GM18873 (cell line): ENCODE measurements around the gene EIF4ENIF1.
"Not testable (repeated sequence)": the region's sequence is repeated elsewhere in the genome, so short reads cannot be mapped to it uniquely, and the experiment has no call there.

Experiments
- ATAC-seq: cut with Tn5 transposase; IDR thresholded peaks from one replicate; pipeline ENCODE4 v1.9.1; 2021; ENCODE audit warnings: mild to moderate bottlenecking, moderate library complexity, moderate number of reproducible peaks; ENCODE audit not compliant: unreplicated experiment, low FRiP score

Gene EIF4ENIF1

GRCh38 chr22:31489632-31490495, at the start of gene EIF4ENIF1:
TSS of gene EIF4ENIF1 (minus strand) at chr22:31489842. CDS start at chr22:31488718, 1,124 bp downstream.
- ATAC-seq, result no peak

DNA sequence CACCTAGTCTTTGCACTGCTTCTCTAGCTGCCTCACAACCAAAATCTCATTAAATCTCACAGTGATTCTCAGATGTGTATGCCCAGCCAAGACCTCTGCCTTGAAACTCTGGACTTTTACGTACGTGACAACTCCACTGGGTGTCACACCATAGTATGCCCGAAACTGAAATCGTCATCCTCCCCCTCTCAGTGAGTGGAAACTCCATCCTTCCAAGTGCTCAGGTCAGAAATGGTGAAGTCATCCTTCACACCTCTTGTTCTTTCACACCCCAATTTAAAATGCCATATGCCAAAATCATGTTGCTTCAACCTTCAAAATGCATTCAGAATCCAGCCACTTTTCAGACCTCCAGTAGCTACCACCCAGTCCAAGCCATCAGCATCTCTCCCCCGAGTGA, 49.2 kb upstream of the EIF4ENIF1 start:
- ATAC-seq, result no peak

- ATAC-seq, result no peak
Observed at GRCh38 chr22:31537019-31537535, 47.4 kb upstream of the EIF4ENIF1 start.

DNA sequence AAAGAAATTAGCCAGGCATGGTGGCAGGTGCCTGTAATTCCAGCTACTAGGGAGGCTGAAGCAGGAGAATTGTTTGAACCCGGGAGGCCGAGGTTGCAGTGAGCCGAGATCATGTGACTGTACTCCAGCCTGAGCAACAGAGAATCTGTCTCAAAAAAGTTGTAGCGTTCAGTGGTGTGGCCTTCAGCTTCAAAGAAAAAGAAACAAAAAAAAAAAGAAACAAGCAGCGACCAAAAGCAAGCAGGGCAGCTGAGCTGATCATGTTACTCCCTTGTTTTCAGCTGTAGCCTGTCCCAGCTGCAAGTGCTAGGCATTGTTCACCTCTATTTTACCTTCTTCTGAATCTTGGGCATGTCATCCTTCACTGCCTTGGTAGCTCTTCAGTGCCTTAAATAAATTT, 43.7 kb upstream of the EIF4ENIF1 start:
- no peak for ATAC-seq

DNA sequence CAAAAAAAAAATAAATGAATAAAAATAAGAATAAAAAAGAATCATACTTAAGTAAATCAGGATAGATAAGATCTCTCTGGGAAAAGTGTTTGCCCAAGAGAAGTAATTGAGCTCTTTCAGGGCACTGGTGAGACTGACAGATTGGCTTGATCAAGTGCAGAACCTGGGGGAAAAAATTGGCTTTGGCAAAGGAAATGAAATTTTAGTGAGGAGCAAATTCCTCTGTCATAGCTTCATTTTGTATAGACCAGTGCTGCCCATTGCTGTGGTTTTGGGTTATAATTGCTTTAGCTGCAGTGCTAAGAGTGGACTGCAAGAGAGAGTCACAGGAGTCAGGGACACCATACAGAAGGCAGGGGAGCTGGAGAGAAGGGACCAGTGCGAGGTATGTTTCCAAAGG, 42.4 kb upstream of the EIF4ENIF1 start:
- ATAC-seq, result no peak

DNA sequence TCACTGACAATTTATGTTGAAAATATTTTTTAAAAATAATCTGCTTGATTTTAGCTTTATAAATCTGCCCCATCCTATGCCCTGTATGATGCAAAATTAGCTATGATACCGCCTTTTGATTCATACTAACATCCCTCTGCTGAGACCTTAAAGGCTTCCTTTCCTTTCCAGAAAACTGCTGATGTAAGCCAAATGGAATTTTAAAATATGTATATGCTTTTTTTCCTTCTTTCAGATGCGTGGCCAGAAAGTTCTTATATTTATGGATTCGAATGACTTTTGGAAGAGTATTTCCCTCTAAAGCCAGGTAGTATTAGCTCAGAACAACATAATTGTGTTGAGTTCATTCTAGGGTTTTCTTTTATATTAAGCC, 41.2 kb upstream of the EIF4ENIF1 start:
- no peak for ATAC-seq

DNA sequence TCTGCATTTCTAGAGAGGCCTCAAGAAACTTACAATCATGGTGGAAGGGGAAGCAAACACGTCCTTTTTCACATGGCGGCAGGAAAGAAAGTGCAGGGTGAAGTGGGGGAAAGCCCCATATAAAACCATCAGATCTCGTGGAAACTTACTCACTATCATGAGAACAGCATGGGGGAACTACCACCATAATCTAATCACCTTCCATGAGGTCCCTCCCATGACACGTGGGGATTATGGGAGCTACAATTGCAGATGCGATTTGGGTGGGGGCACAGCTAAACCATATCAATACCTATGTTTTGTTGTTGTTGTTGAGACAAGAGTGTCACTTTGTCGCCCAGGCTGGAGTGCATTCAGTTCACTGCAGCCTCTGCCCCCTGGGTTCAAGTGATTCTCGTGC, 36.6 kb upstream of the EIF4ENIF1 start:
- no peak for ATAC-seq

DNA sequence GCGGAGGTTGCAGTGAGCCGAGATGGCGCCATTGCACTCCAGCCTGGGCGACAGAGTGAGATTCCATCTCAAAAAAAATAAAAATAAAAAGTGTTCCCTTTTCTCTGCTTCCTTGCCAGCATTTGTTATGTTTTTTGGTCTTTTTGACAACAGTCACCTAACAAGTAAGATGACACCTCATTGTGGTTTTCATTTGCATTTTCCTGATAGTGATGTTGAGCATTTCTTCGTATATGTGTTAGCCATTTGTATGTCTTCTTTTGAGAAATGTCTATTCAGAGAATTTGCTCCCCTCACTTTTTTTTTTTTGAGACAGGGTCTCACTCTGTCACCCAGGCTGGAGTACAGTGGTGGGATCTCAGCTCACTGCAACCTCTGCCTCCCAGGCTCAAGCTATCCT, 34.5 kb upstream of the EIF4ENIF1 start:
- ATAC-seq, result not testable (repeated sequence)

DNA sequence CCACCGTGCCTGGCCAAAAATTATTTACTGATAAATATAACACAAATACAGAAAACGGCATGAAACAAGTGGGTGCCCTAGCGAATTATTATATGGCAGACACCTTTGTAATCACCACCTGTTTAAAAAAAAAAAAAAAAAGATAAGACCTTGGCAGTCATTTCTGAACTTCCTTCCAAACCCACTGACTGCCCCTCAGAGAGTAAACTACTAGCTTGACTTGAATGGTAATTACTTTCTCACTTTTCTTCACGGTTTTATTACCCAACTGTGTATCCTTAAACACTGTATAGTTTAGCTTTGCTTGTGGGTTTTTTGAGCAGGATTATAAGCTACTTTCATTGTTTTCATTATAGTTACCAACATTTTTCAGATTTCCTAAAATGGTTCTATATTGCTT, 30.4 kb upstream of the EIF4ENIF1 start:
- no peak for ATAC-seq

DNA sequence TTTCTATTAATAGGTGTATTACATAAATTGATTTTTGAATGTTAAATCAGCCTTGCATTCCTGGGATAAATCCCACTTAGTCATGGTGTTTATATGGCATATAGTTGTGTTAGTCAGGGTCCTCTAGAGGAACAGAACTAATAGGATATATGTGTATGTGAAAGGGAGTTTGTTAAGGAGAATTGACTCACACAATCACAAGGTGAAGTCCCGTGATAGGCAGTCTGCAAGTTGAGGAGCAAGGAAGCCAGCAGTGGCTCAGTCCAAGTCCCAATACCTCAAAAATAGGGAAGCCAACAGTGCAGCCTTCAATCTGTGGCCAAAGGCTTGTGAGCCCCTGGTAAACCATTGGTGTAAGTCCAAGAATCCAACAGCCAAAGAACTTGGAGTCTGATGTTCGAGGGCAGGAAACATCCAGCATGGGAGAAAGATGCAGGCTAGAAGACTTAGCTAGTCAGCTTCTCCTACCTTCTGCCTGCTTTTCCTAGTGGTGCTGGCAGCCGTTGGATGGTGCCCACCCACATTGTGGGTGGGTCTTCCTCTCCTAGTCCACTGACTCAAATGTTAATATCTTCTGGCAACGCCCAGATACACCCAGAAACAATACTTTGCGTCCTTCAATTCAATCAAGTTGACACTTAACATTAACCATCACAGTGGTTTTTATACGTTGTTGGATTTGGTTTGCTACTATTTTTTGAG, 19.6 kb upstream of the EIF4ENIF1 start:
- no peak for ATAC-seq

DNA sequence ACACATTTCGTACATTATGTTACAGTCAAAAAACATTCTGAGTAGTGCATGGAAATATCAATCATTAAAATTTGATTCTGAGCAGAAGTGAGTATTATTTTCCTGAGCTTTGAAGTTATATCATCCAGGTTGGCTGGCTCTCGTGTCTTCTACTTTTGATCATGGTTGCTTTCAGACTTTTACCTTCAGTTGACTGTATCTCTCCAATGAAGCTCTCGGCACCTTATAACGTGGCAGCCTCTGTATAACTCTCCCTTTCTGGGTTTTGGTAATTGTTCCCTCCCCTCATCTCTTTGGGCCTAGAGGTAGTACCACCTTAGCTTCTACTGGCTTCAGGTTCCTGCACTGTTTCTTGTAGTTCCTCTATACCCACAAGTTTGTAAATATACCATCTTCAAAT, 18.9 kb upstream of the EIF4ENIF1 start:
- no peak for ATAC-seq

DNA sequence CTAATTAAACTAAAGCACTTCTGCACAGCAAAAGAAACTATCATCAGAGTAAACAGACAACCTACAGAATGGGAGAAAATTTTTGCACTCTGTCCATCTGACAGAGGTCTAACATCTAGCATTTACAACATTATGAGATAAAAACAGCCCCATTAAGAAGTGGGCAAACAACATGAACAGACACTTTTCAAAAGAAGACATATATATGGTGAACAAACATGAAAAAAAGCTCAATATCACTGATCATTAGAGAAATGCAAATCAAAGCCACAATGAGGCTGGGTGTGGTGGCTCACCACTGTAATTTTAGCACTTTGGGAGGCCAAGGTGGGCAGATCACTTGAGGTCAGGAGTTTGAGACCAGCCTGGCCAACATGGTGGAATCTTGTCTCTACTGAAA, 17.9 kb upstream of the EIF4ENIF1 start:
- not testable (repeated sequence) for ATAC-seq

DNA sequence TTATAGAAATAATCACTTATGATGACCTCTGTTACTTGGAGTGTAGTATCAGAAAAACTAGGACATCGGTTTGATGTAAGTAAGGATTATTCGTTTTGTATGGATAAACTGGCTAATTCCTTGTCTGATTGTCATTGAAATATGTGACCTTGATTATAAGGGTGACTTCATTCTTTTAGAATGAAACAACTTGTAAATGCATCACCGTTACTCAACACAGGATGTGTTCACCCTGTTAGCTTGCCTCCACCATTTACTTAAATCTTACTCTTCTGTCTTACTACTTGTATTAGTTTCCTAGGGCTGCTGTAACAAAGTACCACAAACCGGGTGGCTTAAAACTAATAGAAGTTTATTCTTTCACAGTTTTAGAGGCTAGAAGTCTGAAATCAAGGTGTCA, 14.6 kb upstream of the EIF4ENIF1 start:
- ATAC-seq, result no peak

- ATAC-seq, result no peak
Observed at GRCh38 chr22:31503211-31503964, 13.7 kb upstream of the EIF4ENIF1 start.

DNA sequence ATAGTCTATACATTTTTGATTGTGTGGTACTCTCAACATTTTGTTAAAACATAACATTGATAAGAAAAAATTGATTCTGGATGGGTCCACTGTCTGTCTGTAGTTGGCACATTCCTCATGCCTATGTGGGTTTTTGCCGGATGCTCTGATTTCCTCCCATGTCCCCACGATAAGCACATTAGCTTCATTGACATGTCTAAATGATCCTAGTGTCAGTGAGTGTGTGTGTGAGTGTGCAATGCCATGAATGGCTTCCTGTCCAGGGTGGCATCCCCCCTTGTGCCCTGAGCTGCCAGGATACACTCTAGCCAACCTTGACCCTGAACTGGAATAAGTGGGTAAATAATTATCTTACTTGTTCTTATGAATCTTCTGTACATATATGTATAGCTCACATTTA, 12.1 kb upstream of the EIF4ENIF1 start:
- no peak for ATAC-seq

- no peak for ATAC-seq
Observed at GRCh38 chr22:31497148-31497938, 7.7 kb upstream of the EIF4ENIF1 start.

DNA sequence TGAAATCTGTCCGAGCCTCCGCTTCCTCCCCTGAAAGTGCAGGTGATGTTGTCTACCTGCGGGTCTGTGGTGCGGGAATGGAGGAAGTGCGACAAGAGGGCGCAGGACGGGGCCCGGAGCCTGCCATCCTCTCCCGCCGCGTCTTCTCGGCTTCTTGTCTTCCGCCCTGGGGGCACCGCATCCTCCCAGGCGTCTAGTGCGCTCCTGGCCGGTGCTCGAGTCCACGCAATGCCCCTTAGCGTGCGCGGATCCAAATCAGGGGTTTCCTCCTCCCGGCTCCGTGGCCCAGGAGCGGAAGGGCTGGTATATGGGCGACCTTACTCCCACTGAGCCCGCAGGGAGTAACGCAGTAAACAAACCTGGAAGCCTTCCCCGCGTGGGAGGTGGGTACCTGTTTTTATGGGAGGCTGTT, 7.1 kb upstream of the EIF4ENIF1 start:
- no peak for ATAC-seq

DNA sequence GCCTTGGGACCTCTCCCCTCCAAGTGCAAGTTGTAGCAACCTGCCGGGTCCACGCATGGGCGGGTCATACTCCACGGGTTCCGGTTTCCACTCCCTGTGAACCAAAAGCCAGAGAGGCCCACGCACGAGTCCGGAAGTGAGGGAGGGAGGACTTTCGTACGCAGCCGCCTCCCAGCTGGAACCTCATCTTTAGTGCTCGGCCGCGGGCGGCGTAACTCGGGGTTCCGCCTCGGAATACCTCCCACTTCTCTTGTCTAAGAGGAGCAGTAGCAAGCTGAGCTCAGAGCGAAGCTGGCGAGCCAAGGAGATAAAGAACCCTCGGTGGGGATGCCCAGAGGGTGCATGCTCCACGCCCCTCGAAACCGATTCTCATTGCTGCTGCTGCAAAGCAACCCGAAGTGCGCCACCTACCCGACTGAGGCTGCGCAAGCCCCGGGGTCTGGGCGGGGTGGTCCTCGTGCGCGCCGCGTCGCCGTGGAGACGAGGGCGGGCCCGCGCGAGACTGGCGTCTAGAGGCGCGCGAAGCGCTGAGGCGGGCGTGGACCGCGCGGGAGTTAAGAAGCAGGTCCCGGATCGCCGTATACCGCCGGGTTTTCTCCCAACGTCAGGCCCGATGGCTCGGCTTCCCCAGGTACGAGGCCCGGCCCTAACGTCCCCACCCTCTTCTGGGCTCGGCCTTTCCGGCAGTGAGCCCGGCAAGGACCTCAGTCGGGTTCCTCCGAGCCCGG, 6.5 kb upstream of the EIF4ENIF1 start, which contains the start of gene SFI1:
Gene SFI1 (plus strand): TSS at position 530 of the 728 bp plus-strand sequence. CDS start 11,749 bp downstream, outside the sequence.
- peak; percentile 67 for ATAC-seq

- no peak for ATAC-seq
Observed at GRCh38 chr22:31495343-31495742, 5.7 kb upstream of the EIF4ENIF1 start.
